Liver (tissue), 3 donors: Measurements from ENCODE around the gene FAM181A.

Source experiments
- EGR1 ChIP-seq, 2 donors: IDR thresholded peaks; 2 replicates each; pipeline ENCODE4 v1.6.1; 2016 to 2018; ENCODE audit warnings: antibody characterized with exemption in 2 of 2, low read depth in 2 of 2
- FOXA1 ChIP-seq: IDR thresholded peaks from 2 replicates; pipeline ENCODE4 v1.6.1; 2016; ENCODE audit warnings: antibody characterized with exemption
- HNF4G ChIP-seq: IDR thresholded peaks from 2 replicates; pipeline ENCODE4 v1.6.1; 2016; ENCODE audit warnings: antibody characterized with exemption
- SP1 ChIP-seq: IDR thresholded peaks from 2 replicates; pipeline ENCODE4 v1.6.1; 2018; ENCODE audit warnings: antibody characterized with exemption, mild to moderate bottlenecking
- TAF1 ChIP-seq: conservative IDR thresholded peaks from 2 replicates; pipeline ENCODE4 v1.6.1; 2016; ENCODE audit warnings: antibody characterized with exemption, mild to moderate bottlenecking
- TF ChIP-seq, protein P1 (sequence below): fragments of 150-350 bp; IDR thresholded peaks from 2 replicates; pipeline ENCODE4 v1.5.1; 2017; ENCODE audit warnings: improper control_type of control experiment, low read depth, low read length; ENCODE audit not compliant: missing input control
- TF ChIP-seq, protein P2 (sequence below): IDR thresholded peaks from 2 replicates; pipeline ENCODE4 v1.6.1; 2016; ENCODE audit warnings: antibody characterized with exemption
- donor health status: healthy.
- donor health status: healthy.

DNA sequence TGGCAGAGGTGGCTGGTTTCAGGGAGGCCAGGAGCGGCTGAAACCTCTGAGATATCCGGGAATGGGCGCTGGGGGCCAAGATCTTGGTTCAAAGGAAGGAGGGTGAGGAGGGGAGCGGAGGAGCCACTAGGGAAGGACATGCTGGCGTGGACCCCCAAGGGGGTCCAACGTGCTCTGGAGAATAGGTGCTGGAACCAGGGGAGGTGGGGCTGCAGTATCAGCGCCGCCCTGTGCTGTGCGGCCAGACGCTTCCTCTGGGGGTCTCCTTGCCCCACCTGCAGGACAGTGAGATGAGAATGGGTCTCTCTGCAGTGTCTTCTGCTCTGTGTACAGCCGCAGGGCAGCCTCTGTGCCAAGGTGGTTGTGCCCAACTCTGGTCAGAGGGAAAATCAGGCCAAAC lies 2.5 kb downstream of the FAM181A start:
- TF ChIP-seq, protein P1, sequence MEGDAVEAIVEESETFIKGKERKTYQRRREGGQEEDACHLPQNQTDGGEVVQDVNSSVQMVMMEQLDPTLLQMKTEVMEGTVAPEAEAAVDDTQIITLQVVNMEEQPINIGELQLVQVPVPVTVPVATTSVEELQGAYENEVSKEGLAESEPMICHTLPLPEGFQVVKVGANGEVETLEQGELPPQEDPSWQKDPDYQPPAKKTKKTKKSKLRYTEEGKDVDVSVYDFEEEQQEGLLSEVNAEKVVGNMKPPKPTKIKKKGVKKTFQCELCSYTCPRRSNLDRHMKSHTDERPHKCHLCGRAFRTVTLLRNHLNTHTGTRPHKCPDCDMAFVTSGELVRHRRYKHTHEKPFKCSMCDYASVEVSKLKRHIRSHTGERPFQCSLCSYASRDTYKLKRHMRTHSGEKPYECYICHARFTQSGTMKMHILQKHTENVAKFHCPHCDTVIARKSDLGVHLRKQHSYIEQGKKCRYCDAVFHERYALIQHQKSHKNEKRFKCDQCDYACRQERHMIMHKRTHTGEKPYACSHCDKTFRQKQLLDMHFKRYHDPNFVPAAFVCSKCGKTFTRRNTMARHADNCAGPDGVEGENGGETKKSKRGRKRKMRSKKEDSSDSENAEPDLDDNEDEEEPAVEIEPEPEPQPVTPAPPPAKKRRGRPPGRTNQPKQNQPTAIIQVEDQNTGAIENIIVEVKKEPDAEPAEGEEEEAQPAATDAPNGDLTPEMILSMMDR = no peak
- no peak for TF ChIP-seq TAF1
- no peak for TF ChIP-seq EGR1 (IDR thresholded peaks at IDR 0.05; ENCODE audit: low read depth in 2 of 2)
- TF ChIP-seq FOXA1 = no peak
- TF ChIP-seq SP1 = no peak
- TF ChIP-seq, protein P2, sequence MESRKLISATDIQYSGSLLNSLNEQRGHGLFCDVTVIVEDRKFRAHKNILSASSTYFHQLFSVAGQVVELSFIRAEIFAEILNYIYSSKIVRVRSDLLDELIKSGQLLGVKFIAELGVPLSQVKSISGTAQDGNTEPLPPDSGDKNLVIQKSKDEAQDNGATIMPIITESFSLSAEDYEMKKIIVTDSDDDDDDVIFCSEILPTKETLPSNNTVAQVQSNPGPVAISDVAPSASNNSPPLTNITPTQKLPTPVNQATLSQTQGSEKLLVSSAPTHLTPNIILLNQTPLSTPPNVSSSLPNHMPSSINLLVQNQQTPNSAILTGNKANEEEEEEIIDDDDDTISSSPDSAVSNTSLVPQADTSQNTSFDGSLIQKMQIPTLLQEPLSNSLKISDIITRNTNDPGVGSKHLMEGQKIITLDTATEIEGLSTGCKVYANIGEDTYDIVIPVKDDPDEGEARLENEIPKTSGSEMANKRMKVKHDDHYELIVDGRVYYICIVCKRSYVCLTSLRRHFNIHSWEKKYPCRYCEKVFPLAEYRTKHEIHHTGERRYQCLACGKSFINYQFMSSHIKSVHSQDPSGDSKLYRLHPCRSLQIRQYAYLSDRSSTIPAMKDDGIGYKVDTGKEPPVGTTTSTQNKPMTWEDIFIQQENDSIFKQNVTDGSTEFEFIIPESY = no peak
- TF ChIP-seq HNF4G = no peak
